Left ventricle myocardium inferior (tissue), 1 donor: Measurements from ENCODE around the gene ACSS1. TPM values are rescaled to one million over a fixed set of nuclear protein-coding genes. Genes with fewer than 3 reads are reported as not detected.

Experiments
- DNase-seq: peaks from one replicate; pipeline ENCODE4 v3.0.0-alpha.2; 2020
- H3K27ac ChIP-seq: fragments of 200-600 bp; replicated peaks from 2 replicates; pipeline ENCODE4 v1.8.0; 2021
- H3K27me3 ChIP-seq: fragments of 200-600 bp; 2 replicates; pipeline ENCODE4 v1.8.0; 2021; ENCODE audit warnings: low read depth
- H3K36me3 ChIP-seq: fragments of 200-600 bp; 2 replicates; pipeline ENCODE4 v1.8.0; 2021
- H3K4me1 ChIP-seq: fragments of 200-600 bp; 2 replicates; pipeline ENCODE4 v1.8.0; 2021
- H3K4me3 ChIP-seq: fragments of 200-600 bp; 2 replicates; pipeline ENCODE4 v1.8.0; 2021; ENCODE audit warnings: mild to moderate bottlenecking, moderate library complexity
- H3K9me3 ChIP-seq: fragments of 200-600 bp; replicated peaks from 2 replicates; pipeline ENCODE4 v1.8.0; 2021
- CTCF ChIP-seq: fragments of 200-600 bp; IDR thresholded peaks from 2 replicates; pipeline ENCODE4 v1.8.0; 2021; ENCODE audit warnings: antibody characterized with exemption, mild to moderate bottlenecking, borderline replicate concordance
- intact Hi-C: fragments of 100-400 bp; cut with micrococcal nuclease; formaldehyde crosslinking; loops from one replicate; pipeline ENCODE4 v1.11.0; 2022
- total RNA-seq: library from RNA; stranded (reverse); fragmentation: NEBNext Ultra II Directional; extraction: Animal tissue kit (Norgen Biotek cat#: 25700); gene quantifications from one replicate; pipeline ENCODE4 v1.2.1, GENCODE V29; 2021
- donor health status: DM: no; HTN: yes; CAD: no; lungs with severe emphysema.

ACSS1 gene
- total RNA-seq, 1 donor from 2014 or later, result 159 TPM

GRCh38 chr20:25064561-25065071 is 6.7 kb upstream of the ACSS1 start:
- peaks cover 23% of the 10 kb centered on the region for H3K27me3 ChIP-seq
- no peak for TF ChIP-seq CTCF
- DNase-seq, result no peak
- H3K4me3 ChIP-seq, result no peak overlapping the region
- intact Hi-C loops, result loop anchor here (2.0 kb wide), 1 partner anchor 70 kb away; no protein-coding TSS in a partner anchor
- H3K9me3 ChIP-seq, result no peaks in the 10 kb centered on the region
- peak overlapping the region; percentile 14 for H3K27ac ChIP-seq
- peaks cover 20% of the 10 kb centered on the region for H3K4me1 ChIP-seq
- no peaks in the 10 kb centered on the region for H3K36me3 ChIP-seq

GRCh38 chr20:25063981-25064380 is 6.0 kb upstream of the ACSS1 start:
- DNase-seq, result no peak
- Histone ChIP-seq H3K4me3 (no peak overlapping the region), H3K27ac (no peak overlapping the region), H3K36me3 (no peaks in the 10 kb centered on the region), H3K27me3 (peaks cover 16% of the 10 kb centered on the region), H3K4me1 (peaks cover 25% of the 10 kb centered on the region), H3K9me3 (no peaks in the 10 kb centered on the region)
- TF ChIP-seq CTCF, result no peak
- intact Hi-C loops, result loop anchor here (2.0 kb wide), 1 partner anchor 69 kb away; no protein-coding TSS in a partner anchor

- intact Hi-C loops, result no loop called here
Measured at GRCh38 chr20:25063546-25063945, 5.6 kb upstream of the ACSS1 start.

GRCh38 chr20:25062841-25063240 is 4.9 kb upstream of the ACSS1 start:
- DNase-seq, result no peak
- Histone ChIP-seq H3K9me3 (no peaks in the 10 kb centered on the region), H3K4me3 (no peak overlapping the region), H3K27me3 (peaks cover 6% of the 10 kb centered on the region), H3K4me1 (peaks cover 35% of the 10 kb centered on the region), H3K27ac (no peak overlapping the region), H3K36me3 (no peaks in the 10 kb centered on the region)
- intact Hi-C loops, result no loop called here
- TF ChIP-seq CTCF, result no peak

More at GRCh38 chr20:25063546-25063945, 5.6 kb upstream of the ACSS1 start:
- Histone ChIP-seq H3K27me3 (peaks cover 13% of the 10 kb centered on the region), H3K4me3 (no peak overlapping the region), H3K36me3 (no peaks in the 10 kb centered on the region), H3K9me3 (no peaks in the 10 kb centered on the region), H3K27ac (no peak overlapping the region), H3K4me1 (peaks cover 29% of the 10 kb centered on the region)
- no peak for DNase-seq
- no peak for TF ChIP-seq CTCF

GRCh38 chr20:25061821-25062530 is 4.0 kb upstream of the ACSS1 start:
- TF ChIP-seq CTCF, result no peak
- Histone ChIP-seq H3K4me1 (peaks cover 43% of the 10 kb centered on the region), H3K4me3 (no peak overlapping the region), H3K36me3 (no peaks in the 10 kb centered on the region), H3K27ac (no peak overlapping the region), H3K9me3 (no peaks in the 10 kb centered on the region), H3K27me3 (peaks cover 4% of the 10 kb centered on the region)
- DNase-seq, result no peak
- intact Hi-C loops, result no loop called here
